ENCODE data around the gene PKHD1. TPM values are rescaled to one million over a fixed set of nuclear protein-coding genes. Genes with fewer than 3 reads are reported as not detected.

Gene PKHD1
- total and polyA plus RNA-seq, 2 donors (not counting 1 experiment from before 2014, with no cell fraction given) = not detected

DNA sequence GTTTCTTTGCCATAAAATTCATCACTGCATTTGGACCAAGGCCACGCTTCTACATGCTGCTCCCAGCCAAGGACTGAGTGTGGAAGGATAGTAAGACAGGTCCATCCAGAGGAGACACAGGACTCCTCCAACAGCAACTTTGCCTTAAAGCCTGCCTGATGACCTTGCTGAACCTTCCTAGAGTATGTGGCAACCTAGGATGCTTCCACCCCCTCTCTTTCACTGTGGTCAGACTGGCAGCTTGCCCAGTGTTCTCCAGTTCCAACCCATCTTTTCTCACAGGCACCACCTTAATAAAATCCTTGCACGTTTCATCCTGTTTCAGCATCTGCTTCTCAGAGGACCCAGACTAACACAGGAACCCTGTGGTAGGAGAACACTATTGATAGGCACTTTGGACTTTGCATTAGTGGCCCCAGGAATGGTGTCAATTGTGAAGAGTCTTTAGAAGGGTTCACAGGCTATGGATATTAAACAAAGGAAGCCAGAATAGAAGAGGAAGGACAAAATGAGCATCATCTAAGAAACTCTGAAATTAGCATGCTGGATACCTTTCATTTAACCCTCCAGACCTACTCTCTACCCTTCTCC is 2.4 kb upstream of the PKHD1 start:
- Histone ChIP-seq H3K9me3 (ENCODE audit: control extremely low read depth in 1 of 3, control insufficient read depth in 2 of 3, insufficient read depth in 1 of 3, low read length in 2 of 3) (no peaks in the 10 kb centered on the region), H3K27ac (ENCODE audit: low read length in 2 of 2) (no peak overlapping the region), H3K79me2 (ENCODE audit: control insufficient read depth, insufficient read depth, low read length) (no peaks in the 10 kb centered on the region), H2AFZ (ENCODE audit: insufficient read depth, low read depth, low read length, poor library complexity, severe bottlenecking) (no peak overlapping the region), H3K4me2 (replicated peaks; ENCODE audit: low read depth, low read length, poor library complexity, severe bottlenecking) (no peak overlapping the region), H4K20me1 (ENCODE audit: control insufficient read depth, insufficient read depth, low read length, poor library complexity, severe bottlenecking) (no peaks in the 10 kb centered on the region), H3K4me1 (ENCODE audit: control insufficient read depth in 2 of 2, insufficient read depth in 2 of 2, low read length in 2 of 2) (no peaks in the 10 kb centered on the region), H3K36me3 (replicated peaks in 1 of 2; ENCODE audit: control extremely low read depth in 1 of 2, control insufficient read depth in 1 of 2, extremely low read depth in 1 of 2, insufficient read depth in 2 of 2, low read length in 1 of 2) (no peaks in the 10 kb centered on the region), H3K4me3 (ENCODE audit: control extremely low read depth in 1 of 5, extremely low read depth in 1 of 5, insufficient read depth in 1 of 5, low read depth in 2 of 5, low read length in 4 of 5) (no peak overlapping the region), H3K9ac (ENCODE audit: low read length) (no peak overlapping the region), H3K27me3 (replicated peaks in 1 of 4; ENCODE audit: control extremely low read depth in 1 of 4, control insufficient read depth in 3 of 4, insufficient read depth in 4 of 4, low read length in 3 of 4) (no peaks in the 10 kb centered on the region)
- Mint-ChIP-seq H3K27ac (no peak overlapping the region), H3K27me3 (no peaks in the 10 kb centered on the region), H3K4me3 (no peak overlapping the region), H3K9me3 (ENCODE audit: insufficient read depth) (no peaks in the 10 kb centered on the region), H3K4me1 (no peaks in the 10 kb centered on the region)
- no peak for TF ChIP-seq EZH2 (IDR thresholded peaks at IDR 0.05; ENCODE audit: borderline replicate concordance, insufficient read depth, low read depth, low read length, poor library complexity, severe bottlenecking)
- TF ChIP-seq, protein P1, sequence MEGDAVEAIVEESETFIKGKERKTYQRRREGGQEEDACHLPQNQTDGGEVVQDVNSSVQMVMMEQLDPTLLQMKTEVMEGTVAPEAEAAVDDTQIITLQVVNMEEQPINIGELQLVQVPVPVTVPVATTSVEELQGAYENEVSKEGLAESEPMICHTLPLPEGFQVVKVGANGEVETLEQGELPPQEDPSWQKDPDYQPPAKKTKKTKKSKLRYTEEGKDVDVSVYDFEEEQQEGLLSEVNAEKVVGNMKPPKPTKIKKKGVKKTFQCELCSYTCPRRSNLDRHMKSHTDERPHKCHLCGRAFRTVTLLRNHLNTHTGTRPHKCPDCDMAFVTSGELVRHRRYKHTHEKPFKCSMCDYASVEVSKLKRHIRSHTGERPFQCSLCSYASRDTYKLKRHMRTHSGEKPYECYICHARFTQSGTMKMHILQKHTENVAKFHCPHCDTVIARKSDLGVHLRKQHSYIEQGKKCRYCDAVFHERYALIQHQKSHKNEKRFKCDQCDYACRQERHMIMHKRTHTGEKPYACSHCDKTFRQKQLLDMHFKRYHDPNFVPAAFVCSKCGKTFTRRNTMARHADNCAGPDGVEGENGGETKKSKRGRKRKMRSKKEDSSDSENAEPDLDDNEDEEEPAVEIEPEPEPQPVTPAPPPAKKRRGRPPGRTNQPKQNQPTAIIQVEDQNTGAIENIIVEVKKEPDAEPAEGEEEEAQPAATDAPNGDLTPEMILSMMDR (IDR thresholded peaks at IDR 0.05) = no peak
- ATAC-seq (ENCODE audit: low read depth) (no peak), DNase-seq (no peak)
- ChIA-PET CTCF (no interaction called here), POLR2A (no interaction called here)
- intact Hi-C loops (cut with micrococcal nuclease) = loop anchor here (10.0 kb wide), 1 partner anchor 305 kb away; no protein-coding TSS in a partner anchor
- WGBS (ENCODE audit: insufficient coverage) = 100% methylated on average over 1 of the region's 2 CpGs

DNA sequence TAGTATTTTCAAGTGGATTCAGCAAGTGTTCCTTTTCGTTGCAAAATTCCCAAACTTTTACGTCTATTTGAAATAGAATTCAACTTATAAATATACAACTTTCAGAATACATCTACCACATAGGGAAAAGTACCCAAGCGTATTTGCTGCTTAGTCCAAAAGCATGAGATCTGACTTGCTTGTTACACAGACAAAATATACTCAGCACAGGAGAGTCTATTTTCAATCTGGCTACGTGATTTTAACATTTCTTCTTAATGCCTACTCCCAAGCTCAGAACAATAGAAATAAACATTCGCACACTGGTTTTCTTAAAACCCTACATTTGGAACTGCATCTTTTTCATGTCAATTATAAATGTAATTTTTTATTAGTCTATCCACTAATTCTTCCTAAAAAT is 672 bp downstream of the PKHD1 start:
- Histone ChIP-seq H2AFZ (ENCODE audit: insufficient read depth, low read depth, low read length, poor library complexity, severe bottlenecking) (no peak overlapping the region), H4K20me1 (ENCODE audit: control insufficient read depth, insufficient read depth, low read length, poor library complexity, severe bottlenecking) (no peaks in the 10 kb centered on the region), H3K4me3 (ENCODE audit: control extremely low read depth in 1 of 5, extremely low read depth in 1 of 5, insufficient read depth in 1 of 5, low read depth in 2 of 5, low read length in 4 of 5) (no peak overlapping the region), H3K9ac (ENCODE audit: low read length) (no peak overlapping the region), H3K27ac (ENCODE audit: low read length in 2 of 2) (no peak overlapping the region), H3K27me3 (replicated peaks in 1 of 4; ENCODE audit: control extremely low read depth in 1 of 4, control insufficient read depth in 3 of 4, insufficient read depth in 4 of 4, low read length in 3 of 4) (no peaks in the 10 kb centered on the region), H3K36me3 (replicated peaks in 1 of 2; ENCODE audit: control extremely low read depth in 1 of 2, control insufficient read depth in 1 of 2, extremely low read depth in 1 of 2, insufficient read depth in 2 of 2, low read length in 1 of 2) (no peaks in the 10 kb centered on the region), H3K9me3 (ENCODE audit: control extremely low read depth in 1 of 3, control insufficient read depth in 2 of 3, insufficient read depth in 1 of 3, low read length in 2 of 3) (no peaks in the 10 kb centered on the region), H3K4me2 (replicated peaks; ENCODE audit: low read depth, low read length, poor library complexity, severe bottlenecking) (no peak overlapping the region), H3K4me1 (ENCODE audit: control insufficient read depth in 2 of 2, insufficient read depth in 2 of 2, low read length in 2 of 2) (no peaks in the 10 kb centered on the region), H3K79me2 (ENCODE audit: control insufficient read depth, insufficient read depth, low read length) (no peaks in the 10 kb centered on the region)
- H3K27ac Mint-ChIP-seq = no peak overlapping the region
- intact Hi-C loops (cut with micrococcal nuclease) = loop anchor here (10.0 kb wide), 1 partner anchor 308 kb away; no protein-coding TSS in a partner anchor
- no peak overlapping the region for H3K4me3 Mint-ChIP-seq
- ChIA-PET POLR2A (no interaction called here), CTCF (no interaction called here)
- ATAC-seq (ENCODE audit: low read depth) (no peak), DNase-seq (no peak)
- no peaks in the 10 kb centered on the region for H3K27me3 Mint-ChIP-seq
- H3K4me1 Mint-ChIP-seq = no peaks in the 10 kb centered on the region
- no peaks in the 10 kb centered on the region for H3K9me3 Mint-ChIP-seq (ENCODE audit: insufficient read depth)
- WGBS (ENCODE audit: insufficient coverage) = 100% methylated on average over 1 of the region's 5 CpGs
- TF ChIP-seq EZH2 (IDR thresholded peaks at IDR 0.05; ENCODE audit: borderline replicate concordance, insufficient read depth, low read depth, low read length, poor library complexity, severe bottlenecking) = no peak
- TF ChIP-seq, protein P1 (IDR thresholded peaks at IDR 0.05) = no peak

Data from B cell (primary cell).